Astrocyte (in vitro differentiated cells and primary cell): Measurements from ENCODE around the gene HJURP. TPM values are rescaled to one million over a fixed set of nuclear protein-coding genes. Genes with fewer than 3 reads are reported as not detected.

Experiments used
- DNase-seq: peaks from one replicate; pipeline ENCODE4 v3.0.0-alpha.2; 2010; ENCODE audit warnings: low read depth
- FAIRE-seq: peaks from 2 replicates; lab custom pipeline; 2011; peaks lifted over from hg19 to GRCh38; lab: Jason Lieb, UNC
- H2AFZ ChIP-seq: 2 replicates; pipeline ENCODE4 v1.6.0; 2012; ENCODE audit warnings: low read depth, low read length, inconsistent platforms
- H3K27ac ChIP-seq: 2 replicates; pipeline ENCODE4 v1.5.1; 2011; ENCODE audit warnings: low read depth, low read length, inconsistent platforms
- H3K27me3 ChIP-seq: 2 replicates; pipeline ENCODE4 v1.6.0; 2011; ENCODE audit warnings: low read length, inconsistent platforms; ENCODE audit not compliant: insufficient read depth
- H3K36me3 ChIP-seq: 2 replicates; pipeline ENCODE4 v1.5.1; 2011; ENCODE audit warnings: low read length, inconsistent platforms; ENCODE audit not compliant: insufficient read depth
- H3K4me1 ChIP-seq: 2 replicates; pipeline ENCODE4 v1.5.1; 2011; ENCODE audit warnings: low read length, inconsistent platforms; ENCODE audit not compliant: insufficient read depth
- H3K4me2 ChIP-seq: 2 replicates; pipeline ENCODE4 v1.6.0; 2012; ENCODE audit warnings: low read length, inconsistent platforms
- H3K4me3 ChIP-seq: 2 replicates; pipeline ENCODE4 v1.5.1; 2011; ENCODE audit warnings: low read depth, mild to moderate bottlenecking, low read length, inconsistent platforms; ENCODE audit not compliant: insufficient read depth
- H3K79me2 ChIP-seq: 2 replicates; pipeline ENCODE4 v1.6.0; 2012; ENCODE audit warnings: mild to moderate bottlenecking, low read length, inconsistent platforms; ENCODE audit not compliant: insufficient read depth
- H3K9ac ChIP-seq: 2 replicates; pipeline ENCODE4 v1.6.0; 2012; ENCODE audit warnings: mild to moderate bottlenecking, low read length, inconsistent platforms
- H3K9me3 ChIP-seq: 2 replicates; pipeline ENCODE4 v1.5.1; 2012; ENCODE audit warnings: low read depth, mild to moderate bottlenecking, low read length, inconsistent platforms; ENCODE audit not compliant: insufficient read depth
- H4K20me1 ChIP-seq: 2 replicates; pipeline ENCODE4 v1.6.0; 2012; ENCODE audit warnings: low read length, inconsistent platforms; ENCODE audit not compliant: insufficient read depth
- H3K27ac Mint-ChIP-seq: one replicate; pipeline ENCODE4 v1.8.0; 2021; ENCODE audit warnings: mild to moderate bottlenecking, mixed read lengths; ENCODE audit not compliant: unreplicated experiment
- H3K27me3 Mint-ChIP-seq: one replicate; pipeline ENCODE4 v1.8.0; 2021; ENCODE audit warnings: low read depth, mixed read lengths; ENCODE audit not compliant: unreplicated experiment
- H3K36me3 Mint-ChIP-seq: one replicate; pipeline ENCODE4 v1.8.0; 2021; ENCODE audit warnings: low read depth, mixed read lengths; ENCODE audit not compliant: unreplicated experiment
- H3K4me1 Mint-ChIP-seq: one replicate; pipeline ENCODE4 v1.8.0; 2021; ENCODE audit warnings: low read depth, mixed read lengths; ENCODE audit not compliant: unreplicated experiment
- H3K4me3 Mint-ChIP-seq: one replicate; pipeline ENCODE4 v1.8.0; 2021; ENCODE audit warnings: mild to moderate bottlenecking, moderate library complexity, mixed read lengths; ENCODE audit not compliant: unreplicated experiment
- H3K9me3 Mint-ChIP-seq: one replicate; pipeline ENCODE4 v1.8.0; 2021; ENCODE audit warnings: mild to moderate bottlenecking, mixed read lengths; ENCODE audit not compliant: unreplicated experiment
- EZH2 ChIP-seq: IDR thresholded peaks from 2 replicates; pipeline ENCODE4 v1.6.1; 2012; ENCODE audit warnings: mild to moderate bottlenecking, low read length, inconsistent platforms; ENCODE audit not compliant: insufficient read depth
- total RNA-seq: library from RNA; stranded (reverse); gene quantifications from 2 replicates; pipeline ENCODE4 v1.2.1, GENCODE V29; 2021
- TF ChIP-seq, protein P1 (sequence below): IDR thresholded peaks from 2 replicates; pipeline ENCODE4 v1.5.1; 2011; ENCODE audit warnings: low read depth, mild to moderate bottlenecking, inconsistent platforms, low read length, moderate library complexity; ENCODE audit not compliant: insufficient read depth

HJURP gene
- total RNA-seq, 1 donor from 2014 or later: 5.9 TPM

- Histone ChIP-seq H3K4me1 (peaks cover 3% of the 10 kb centered on the region), H4K20me1 (peaks cover 3% of the 10 kb centered on the region), H3K27ac (no peak overlapping the region), H3K4me3 (no peak overlapping the region), H2AFZ (no peak overlapping the region), H3K9ac (no peak overlapping the region), H3K79me2 (peaks cover 92% of the 10 kb centered on the region), H3K27me3 (no peaks in the 10 kb centered on the region), H3K4me2 (no peak overlapping the region), H3K36me3 (peaks cover 20% of the 10 kb centered on the region), H3K9me3 (no peaks in the 10 kb centered on the region)
- Mint-ChIP-seq H3K4me1 (peaks cover 4% of the 10 kb centered on the region), H3K27me3 (no peaks in the 10 kb centered on the region), H3K9me3 (no peaks in the 10 kb centered on the region), H3K36me3 (peaks cover 2% of the 10 kb centered on the region), H3K27ac (no peak overlapping the region), H3K4me3 (no peak overlapping the region)
- DNase-seq (no peak), FAIRE-seq (no peak)
- TF ChIP-seq, protein P1, sequence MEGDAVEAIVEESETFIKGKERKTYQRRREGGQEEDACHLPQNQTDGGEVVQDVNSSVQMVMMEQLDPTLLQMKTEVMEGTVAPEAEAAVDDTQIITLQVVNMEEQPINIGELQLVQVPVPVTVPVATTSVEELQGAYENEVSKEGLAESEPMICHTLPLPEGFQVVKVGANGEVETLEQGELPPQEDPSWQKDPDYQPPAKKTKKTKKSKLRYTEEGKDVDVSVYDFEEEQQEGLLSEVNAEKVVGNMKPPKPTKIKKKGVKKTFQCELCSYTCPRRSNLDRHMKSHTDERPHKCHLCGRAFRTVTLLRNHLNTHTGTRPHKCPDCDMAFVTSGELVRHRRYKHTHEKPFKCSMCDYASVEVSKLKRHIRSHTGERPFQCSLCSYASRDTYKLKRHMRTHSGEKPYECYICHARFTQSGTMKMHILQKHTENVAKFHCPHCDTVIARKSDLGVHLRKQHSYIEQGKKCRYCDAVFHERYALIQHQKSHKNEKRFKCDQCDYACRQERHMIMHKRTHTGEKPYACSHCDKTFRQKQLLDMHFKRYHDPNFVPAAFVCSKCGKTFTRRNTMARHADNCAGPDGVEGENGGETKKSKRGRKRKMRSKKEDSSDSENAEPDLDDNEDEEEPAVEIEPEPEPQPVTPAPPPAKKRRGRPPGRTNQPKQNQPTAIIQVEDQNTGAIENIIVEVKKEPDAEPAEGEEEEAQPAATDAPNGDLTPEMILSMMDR: no peak
- TF ChIP-seq EZH2: no peak
Measured at GRCh38 chr2:233848276-233848675, 6.1 kb downstream of the HJURP start.

DNA sequence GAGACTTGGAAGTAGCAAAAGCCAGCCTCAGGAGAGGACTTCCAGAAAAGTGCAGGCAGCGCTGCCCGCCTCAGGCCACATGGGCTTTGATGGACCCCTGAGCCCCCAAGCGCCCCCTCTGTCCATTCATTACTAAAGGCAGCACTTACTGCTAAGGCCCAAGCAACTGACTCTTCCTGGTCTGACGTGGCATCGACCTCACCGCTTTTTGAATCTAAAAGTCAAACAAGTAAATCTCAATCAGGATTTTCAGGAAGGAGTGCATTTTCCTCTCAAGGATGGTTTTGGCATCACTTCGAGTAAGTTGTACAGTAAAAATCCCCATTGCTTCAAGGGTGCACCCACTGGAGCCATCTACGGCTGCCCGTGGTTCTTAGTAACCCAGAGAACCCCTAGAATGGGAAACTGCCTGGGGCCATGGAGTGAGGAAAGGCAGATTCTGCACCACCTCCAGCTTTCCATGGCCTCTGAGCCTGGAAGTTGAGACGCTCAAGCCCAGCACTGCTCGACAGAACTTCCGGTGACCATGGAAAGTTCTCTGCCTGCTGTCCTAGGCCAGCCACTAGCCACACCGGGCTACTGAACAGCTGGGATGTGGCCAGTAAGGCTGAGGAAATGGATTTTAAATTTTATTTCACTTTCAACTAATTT, 7.0 kb downstream of the HJURP start:
- no peak overlapping the region for H3K4me3 Mint-ChIP-seq
- TF ChIP-seq, protein P1: no peak
- TF ChIP-seq EZH2: no peak

More for the DNA sequence above, 7.0 kb downstream of the HJURP start:
- H3K27ac Mint-ChIP-seq: no peak overlapping the region
- Histone ChIP-seq H3K36me3 (peaks cover 25% of the 10 kb centered on the region), H3K27ac (no peak overlapping the region), H3K27me3 (no peaks in the 10 kb centered on the region), H3K9me3 (no peaks in the 10 kb centered on the region), H3K4me1 (peaks cover under 1% of the 10 kb centered on the region), H4K20me1 (peaks cover 3% of the 10 kb centered on the region), H3K9ac (no peak overlapping the region), H3K4me2 (no peak overlapping the region), H3K4me3 (no peak overlapping the region), H2AFZ (no peak overlapping the region), H3K79me2 (peaks cover 92% of the 10 kb centered on the region)
- peaks cover 2% of the 10 kb centered on the region for H3K36me3 Mint-ChIP-seq
- no peak for DNase-seq
- FAIRE-seq: no peak
- H3K27me3 Mint-ChIP-seq: no peaks in the 10 kb centered on the region
- H3K4me1 Mint-ChIP-seq: peaks cover 4% of the 10 kb centered on the region
- H3K9me3 Mint-ChIP-seq: no peaks in the 10 kb centered on the region
